Right renal pelvis (tissue), 4 donors: ENCODE measurements around the gene ATP2B2. TPM values are rescaled to one million over a fixed set of nuclear protein-coding genes. Genes with fewer than 3 reads are reported as not detected.

ENCODE experiments used
- DNase-seq, 4 donors: peaks; one replicate each; pipeline ENCODE4 v3.0.0-alpha.2; 2013; ENCODE audit warnings: low read depth in 4 of 4, low spot score in 3 of 4, missing footprints in 1 of 4
- polyA plus RNA-seq, 4 donors: library from polyadenylated mRNA; unstranded; fragments of 120-200 nt; gene quantifications; one replicate each; pipeline ENCODE4 v1.2.1, GENCODE V29; 2013; ENCODE audit not compliant: insufficient read length in 4 of 4

ATP2B2 gene
- polyA plus RNA-seq, 4 donors = 0.38 to 0.51 (median 0.41) TPM

GRCh38 chr3:10531031-10531430 is 25.6 kb upstream of the ATP2B2 start:
- no peak for DNase-seq

GRCh38 chr3:10530241-10530640 is 24.9 kb upstream of the ATP2B2 start:
- no peak for DNase-seq

GRCh38 chr3:10529809-10530208 is 24.4 kb upstream of the ATP2B2 start:
- no peak for DNase-seq

GRCh38 chr3:10528046-10528445 is 22.7 kb upstream of the ATP2B2 start:
- DNase-seq = no peak

GRCh38 chr3:10527295-10528001 is 22.1 kb upstream of the ATP2B2 start:
- DNase-seq = no peak

- no peak for DNase-seq
Measured at GRCh38 chr3:10526366-10526765, 21.0 kb upstream of the ATP2B2 start.

GRCh38 chr3:10524799-10525301 is 19.5 kb upstream of the ATP2B2 start:
- no peak for DNase-seq

GRCh38 chr3:10524270-10524669 is 18.9 kb upstream of the ATP2B2 start:
- no peak for DNase-seq

- DNase-seq = no peak
Measured at GRCh38 chr3:10523561-10523960, 18.2 kb upstream of the ATP2B2 start.

GRCh38 chr3:10522646-10523303 is 17.4 kb upstream of the ATP2B2 start:
- DNase-seq = no peak

GRCh38 chr3:10521772-10522441 is 16.5 kb upstream of the ATP2B2 start:
- no peak for DNase-seq

- DNase-seq = no peak
Measured at GRCh38 chr3:10520072-10520471, 14.7 kb upstream of the ATP2B2 start.

GRCh38 chr3:10519236-10519635 is 13.8 kb upstream of the ATP2B2 start:
- DNase-seq = no peak

- no peak for DNase-seq
Measured at GRCh38 chr3:10518506-10519150, 13.2 kb upstream of the ATP2B2 start.

- DNase-seq = no peak
Measured at GRCh38 chr3:10517627-10518026, 12.2 kb upstream of the ATP2B2 start.

GRCh38 chr3:10516544-10517452 is 11.4 kb upstream of the ATP2B2 start:
- DNase-seq = no peak

- DNase-seq = no peak
Measured at GRCh38 chr3:10515884-10516495, 10.6 kb upstream of the ATP2B2 start.

GRCh38 chr3:10515396-10515795 is 10.0 kb upstream of the ATP2B2 start:
- no peak for DNase-seq

GRCh38 chr3:10514407-10515069 is 9.2 kb upstream of the ATP2B2 start:
- no peak for DNase-seq
